ENCODE results near the gene SPATA20.
A peak's percentile ranks its signal among the peaks of the same experiment; 100 is the strongest.

SPATA20 gene

GRCh38 chr17:50519141-50519834 is 27.7 kb upstream of the SPATA20 start:
- DNase-seq = no peak

DNA sequence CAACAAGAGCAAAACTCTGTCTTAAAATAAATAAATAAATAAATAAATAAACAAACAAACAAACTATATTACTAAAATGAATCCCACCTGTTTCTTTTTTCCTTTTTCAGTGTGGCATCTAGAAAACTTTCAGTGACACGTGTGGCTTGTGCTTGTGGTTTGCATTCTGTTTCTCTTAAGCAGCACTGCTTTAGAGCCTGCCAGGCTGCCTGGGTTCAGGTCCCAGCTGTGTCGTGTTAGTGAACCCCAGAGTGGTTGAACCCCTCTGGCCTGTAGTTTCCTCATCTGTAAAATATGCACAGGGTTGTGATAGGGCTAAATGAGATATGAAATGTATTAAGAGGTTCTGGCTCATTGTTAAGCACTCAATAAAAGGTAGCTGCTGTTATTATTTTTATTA is 26.5 kb upstream of the SPATA20 start:
- no peak for DNase-seq

DNA sequence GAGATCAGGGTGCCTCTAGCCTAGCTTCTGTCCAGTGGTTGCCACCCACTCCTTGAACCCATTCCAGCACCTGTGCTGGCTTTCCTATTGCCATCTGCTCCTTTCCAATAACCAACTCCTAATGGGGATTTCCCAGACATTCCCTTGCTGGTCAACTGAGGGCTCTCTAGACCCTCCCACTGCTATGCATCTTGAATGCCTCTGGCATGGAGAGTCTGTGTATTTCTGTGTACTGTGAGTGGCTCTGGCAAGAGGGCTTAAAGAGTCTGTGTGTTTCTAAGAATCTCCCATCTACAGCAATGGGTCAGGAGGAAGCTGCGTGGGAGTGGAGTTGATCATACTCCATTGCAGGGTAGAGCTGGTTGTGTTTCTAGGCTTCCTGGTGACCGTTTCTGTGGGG is 25.5 kb upstream of the SPATA20 start:
- DNase-seq = no peak

GRCh38 chr17:50522766-50523165 is 24.2 kb upstream of the SPATA20 start:
- no peak for DNase-seq

DNA sequence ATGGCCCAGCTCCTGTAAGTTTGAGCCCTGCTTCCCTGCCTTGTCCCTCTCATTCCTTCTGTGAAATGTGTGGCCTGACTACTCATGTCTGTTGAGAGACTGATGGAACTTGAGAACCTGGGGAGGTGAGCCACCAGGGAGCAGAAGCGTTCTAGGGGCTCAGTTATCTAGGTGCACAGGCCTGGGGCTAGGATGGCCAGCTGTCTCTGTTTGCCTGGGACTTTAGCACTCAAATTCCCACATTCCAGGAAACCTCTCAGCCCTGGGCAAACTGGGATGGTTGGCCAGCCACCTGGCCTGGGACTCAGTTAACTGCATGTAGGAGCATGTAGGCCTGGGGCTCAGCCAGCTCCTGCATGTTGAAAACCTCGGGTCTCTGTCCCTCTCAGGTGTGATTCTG is 23.8 kb upstream of the SPATA20 start:
- no peak for DNase-seq

DNA sequence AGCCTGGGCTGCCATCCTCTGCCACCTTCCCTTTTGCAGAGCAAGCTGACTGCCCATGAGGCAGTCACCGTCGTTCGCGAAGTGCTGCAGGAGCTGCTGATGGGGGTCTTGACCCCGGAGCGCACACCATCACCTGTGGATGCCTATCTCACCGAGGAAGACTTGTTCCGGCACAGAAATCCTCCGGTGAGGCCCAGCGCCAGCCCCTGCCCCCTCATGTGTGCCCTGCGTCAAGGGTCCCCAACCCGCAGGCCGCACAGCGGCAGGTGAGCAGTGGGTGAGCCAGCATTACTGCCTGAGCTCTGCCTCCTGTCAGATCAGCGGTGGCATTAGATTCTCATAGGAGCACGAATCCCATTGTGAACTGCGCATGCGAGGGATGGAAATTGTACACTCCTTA is 22.1 kb upstream of the SPATA20 start:
- no peak for DNase-seq

- no peak for DNase-seq
Observed at GRCh38 chr17:50527155-50527762, 19.7 kb upstream of the SPATA20 start.

- no peak for DNase-seq
Observed at GRCh38 chr17:50527949-50528474, 19.0 kb upstream of the SPATA20 start.

GRCh38 chr17:50529849-50530248 is 17.1 kb upstream of the SPATA20 start:
- no peak for DNase-seq

DNA sequence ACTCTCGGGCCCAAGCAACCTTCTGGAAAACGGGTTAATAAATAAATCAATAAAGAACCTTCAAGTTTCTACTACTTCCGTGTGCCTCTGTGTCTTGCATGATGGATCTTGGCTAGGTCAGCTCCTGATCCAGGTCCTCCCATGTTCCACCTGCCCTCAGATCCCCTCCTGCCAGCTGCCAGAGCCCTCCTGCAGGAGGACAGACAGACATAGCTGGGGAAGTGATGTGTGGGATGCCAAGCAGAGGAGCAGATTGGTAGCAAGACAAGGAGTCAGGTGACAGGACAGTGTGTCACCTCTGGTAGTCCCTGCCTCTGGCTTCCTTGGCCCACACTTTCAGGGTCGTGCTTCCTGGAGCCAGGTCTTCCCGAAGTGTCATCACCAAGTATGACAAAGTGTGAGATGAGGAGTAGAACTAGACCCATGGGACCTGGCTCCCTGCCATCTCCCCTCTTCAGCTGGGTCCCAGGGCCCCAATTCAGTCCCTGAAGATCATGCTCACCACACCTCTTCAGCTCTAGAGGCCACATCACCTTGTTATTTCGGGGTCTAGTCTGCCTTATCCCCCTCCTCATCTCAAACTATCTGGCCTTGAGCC is 15.4 kb upstream of the SPATA20 start:
- no peak for DNase-seq

- no peak for DNase-seq
Observed at GRCh38 chr17:50532452-50533024, 14.4 kb upstream of the SPATA20 start, which contains the start of gene EPN3. EPN3 (plus strand) TSS chr17:50532735; CDS start chr17:50536557, 3,822 bp downstream.

DNA sequence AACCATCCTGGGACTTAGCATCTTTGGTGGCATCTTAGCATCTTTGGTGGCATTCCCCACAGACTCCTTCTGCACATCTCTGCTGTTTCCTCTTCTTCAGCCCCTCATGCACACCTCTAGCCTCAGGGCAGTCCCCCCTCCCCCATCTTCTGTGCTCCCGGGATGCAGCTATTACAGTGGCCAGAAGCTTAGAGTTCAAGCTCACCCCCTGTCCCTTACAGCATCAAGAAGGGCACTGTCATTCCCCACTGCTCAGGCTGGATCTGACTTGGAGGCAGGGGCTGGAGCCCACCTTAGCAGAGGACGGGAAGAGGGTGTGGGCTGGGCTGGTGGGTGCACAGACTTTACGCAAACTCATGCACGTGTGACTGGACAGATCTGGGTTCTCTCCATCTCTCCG is 13.8 kb upstream of the SPATA20 start:
- no peak for DNase-seq

- DNase-seq = peak in 22 of 56 donors; percentile 9 to 73 (median 23)
Observed at GRCh38 chr17:50533720-50534148, 13.2 kb upstream of the SPATA20 start.

GRCh38 chr17:50534222-50534978 is 12.6 kb upstream of the SPATA20 start:
- DNase-seq = no peak

- no peak for DNase-seq
Observed at GRCh38 chr17:50534979-50535326, 12.0 kb upstream of the SPATA20 start.

DNA sequence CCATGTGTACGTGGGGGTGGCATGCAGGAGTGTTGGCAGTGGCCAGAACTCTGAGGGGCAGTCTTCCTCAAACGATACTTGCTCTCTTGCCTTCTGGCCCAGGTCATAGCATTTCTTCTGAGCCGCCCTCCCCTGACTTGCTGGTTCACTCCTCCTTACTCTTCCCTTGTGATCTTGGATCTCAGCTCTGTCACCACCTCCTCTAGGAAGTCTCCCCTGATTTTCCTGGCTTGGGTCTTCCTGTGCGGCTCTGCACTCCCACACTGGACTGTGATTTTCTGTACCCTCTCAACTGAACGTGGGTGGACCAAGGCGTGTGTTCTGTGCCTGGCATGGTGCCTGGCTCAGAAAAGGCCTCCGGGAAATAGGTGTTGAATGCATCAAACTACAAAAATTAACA is 11.6 kb upstream of the SPATA20 start:
- peak in 2 of 56 donors; percentile 3 to 26 for DNase-seq

GRCh38 chr17:50536683-50537646 is 10.0 kb upstream of the SPATA20 start:
- DNase-seq = no peak

GRCh38 chr17:50537721-50538548 is 9.0 kb upstream of the SPATA20 start:
- no peak for DNase-seq
